GM12864 (cell line): ENCODE measurements around the gene CYP27B1.

Experiments
- DNase-seq: peaks from one replicate; pipeline ENCODE4 v3.0.0-alpha.2; 2011; ENCODE audit warnings: low read depth
- H3K4me3 ChIP-seq: 2 replicates; pipeline ENCODE4 v1.5.1; 2011; ENCODE audit warnings: mild to moderate bottlenecking, low read depth, low read length, control low read depth
- TF ChIP-seq, protein P1 (sequence below): IDR thresholded peaks from 2 replicates; pipeline ENCODE4 v1.5.1; 2011; ENCODE audit warnings: low read depth, mild to moderate bottlenecking, moderate library complexity, low read length, control low read depth, inconsistent platforms; ENCODE audit errors: missing control alignments

The CYP27B1 gene

DNA sequence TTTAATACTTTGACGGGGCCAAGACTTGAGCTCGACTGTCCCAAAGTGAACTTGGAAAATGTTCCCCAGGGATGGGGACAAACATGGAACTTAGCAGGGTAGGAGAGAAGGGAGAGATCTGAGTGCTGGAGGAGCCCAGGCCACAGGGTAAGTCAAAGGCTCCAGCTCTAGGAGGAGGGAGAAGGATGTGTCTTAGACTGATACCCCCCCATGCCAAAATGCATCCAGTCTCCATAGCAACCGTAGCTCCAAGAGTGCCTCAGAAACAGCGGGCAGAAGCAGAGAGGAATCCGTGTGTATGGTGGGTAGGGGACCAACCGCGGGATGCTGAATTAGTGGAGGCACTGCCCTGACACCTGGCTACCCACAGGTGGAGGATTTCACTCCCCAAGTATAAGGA is 27.5 kb downstream of the CYP27B1 start:
- DNase-seq: no peak

DNA sequence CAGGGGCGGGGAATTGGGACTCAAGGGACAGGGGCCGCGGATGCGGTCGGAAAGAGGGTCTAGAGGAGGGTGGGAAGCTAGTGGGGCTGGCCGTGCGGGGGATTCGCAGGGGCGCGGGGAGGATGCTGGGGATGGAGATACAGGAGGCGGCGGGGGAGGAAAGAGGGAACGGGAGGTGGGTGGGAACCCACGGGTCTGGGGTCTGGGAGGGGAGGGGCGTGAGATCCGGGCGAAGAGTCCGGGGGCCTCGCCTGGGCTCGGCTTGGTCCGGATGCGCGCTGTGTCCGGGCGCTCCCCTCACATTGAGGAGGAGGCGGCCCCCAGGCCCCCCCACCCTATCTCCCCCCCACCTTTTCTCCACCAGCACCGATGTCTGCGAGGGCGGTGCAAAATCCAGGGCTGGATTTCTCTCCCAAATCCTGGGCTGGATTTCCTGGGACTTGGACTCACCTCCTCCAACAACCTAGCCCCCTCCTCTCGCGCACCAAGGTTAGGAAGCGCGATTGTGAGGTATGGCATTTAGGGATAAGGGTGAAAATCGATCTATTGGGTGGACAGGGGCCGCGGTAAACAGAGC is 28.1 kb downstream of the CYP27B1 start, which contains the start of gene AGAP2:
Gene AGAP2, minus strand, starts transcription at position 82 of the 577 bp plus-strand sequence. CDS start 496 bp downstream, outside the sequence.
- no peak for DNase-seq
- no peak within 1 kb of the TSS for H3K4me3 ChIP-seq
- TF ChIP-seq, protein P1, sequence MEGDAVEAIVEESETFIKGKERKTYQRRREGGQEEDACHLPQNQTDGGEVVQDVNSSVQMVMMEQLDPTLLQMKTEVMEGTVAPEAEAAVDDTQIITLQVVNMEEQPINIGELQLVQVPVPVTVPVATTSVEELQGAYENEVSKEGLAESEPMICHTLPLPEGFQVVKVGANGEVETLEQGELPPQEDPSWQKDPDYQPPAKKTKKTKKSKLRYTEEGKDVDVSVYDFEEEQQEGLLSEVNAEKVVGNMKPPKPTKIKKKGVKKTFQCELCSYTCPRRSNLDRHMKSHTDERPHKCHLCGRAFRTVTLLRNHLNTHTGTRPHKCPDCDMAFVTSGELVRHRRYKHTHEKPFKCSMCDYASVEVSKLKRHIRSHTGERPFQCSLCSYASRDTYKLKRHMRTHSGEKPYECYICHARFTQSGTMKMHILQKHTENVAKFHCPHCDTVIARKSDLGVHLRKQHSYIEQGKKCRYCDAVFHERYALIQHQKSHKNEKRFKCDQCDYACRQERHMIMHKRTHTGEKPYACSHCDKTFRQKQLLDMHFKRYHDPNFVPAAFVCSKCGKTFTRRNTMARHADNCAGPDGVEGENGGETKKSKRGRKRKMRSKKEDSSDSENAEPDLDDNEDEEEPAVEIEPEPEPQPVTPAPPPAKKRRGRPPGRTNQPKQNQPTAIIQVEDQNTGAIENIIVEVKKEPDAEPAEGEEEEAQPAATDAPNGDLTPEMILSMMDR: no peak

More for the DNA sequence above, 27.5 kb downstream of the CYP27B1 start:
- H3K4me3 ChIP-seq: no peak overlapping the region
- TF ChIP-seq, protein P1: no peak

DNA sequence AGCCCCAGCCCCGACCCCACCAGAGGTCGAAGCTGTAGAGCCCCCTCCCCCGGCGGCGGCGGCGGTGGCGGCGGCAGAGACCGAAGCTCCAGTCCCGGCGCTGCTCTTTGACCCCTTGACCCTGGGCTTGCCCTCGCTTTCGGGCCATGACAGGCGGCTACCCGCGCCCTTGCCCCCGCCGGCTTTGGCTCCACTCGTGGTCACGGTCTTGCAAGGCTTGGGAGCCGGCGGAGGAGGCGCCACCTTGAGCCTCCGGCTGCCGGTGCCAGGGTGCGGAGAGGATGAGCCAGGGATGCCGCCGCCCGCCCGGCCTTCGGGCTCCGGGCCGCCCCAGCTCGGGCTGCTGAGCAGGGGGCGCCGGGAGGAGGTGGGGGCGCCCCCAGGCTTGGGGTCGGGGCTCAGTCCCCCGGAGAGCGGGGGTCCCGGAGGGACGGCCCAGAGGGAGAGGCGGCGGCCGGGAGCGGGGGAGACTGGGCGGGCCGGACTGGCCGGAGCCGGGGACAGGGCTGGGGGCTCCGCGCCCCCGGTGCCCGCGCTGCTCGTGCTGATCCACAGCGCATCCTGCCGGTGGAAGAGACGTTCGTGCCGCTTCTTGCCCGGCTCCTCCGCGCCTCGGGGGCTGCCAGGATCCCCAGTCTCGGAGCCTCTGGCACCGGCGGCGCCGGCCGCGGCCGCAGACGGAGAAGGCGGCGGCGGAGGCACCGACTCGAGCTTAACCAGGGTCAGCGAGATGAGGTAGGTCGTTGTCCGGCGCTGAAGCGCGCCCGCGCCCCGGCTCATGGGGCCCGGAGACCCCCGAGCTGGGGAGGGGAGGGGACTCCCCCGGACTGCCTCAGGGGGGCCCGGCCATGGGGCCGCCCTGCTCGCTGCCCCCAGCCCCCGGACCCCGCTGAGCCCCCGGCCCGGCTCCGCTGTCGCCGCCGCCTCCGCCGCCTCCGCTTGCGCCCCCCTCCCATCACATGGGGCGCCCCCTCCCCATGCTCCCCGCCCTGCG is 29.1 kb downstream of the CYP27B1 start:
- no peak for DNase-seq
- TF ChIP-seq, protein P1: no peak
- no peak overlapping the region for H3K4me3 ChIP-seq

DNA sequence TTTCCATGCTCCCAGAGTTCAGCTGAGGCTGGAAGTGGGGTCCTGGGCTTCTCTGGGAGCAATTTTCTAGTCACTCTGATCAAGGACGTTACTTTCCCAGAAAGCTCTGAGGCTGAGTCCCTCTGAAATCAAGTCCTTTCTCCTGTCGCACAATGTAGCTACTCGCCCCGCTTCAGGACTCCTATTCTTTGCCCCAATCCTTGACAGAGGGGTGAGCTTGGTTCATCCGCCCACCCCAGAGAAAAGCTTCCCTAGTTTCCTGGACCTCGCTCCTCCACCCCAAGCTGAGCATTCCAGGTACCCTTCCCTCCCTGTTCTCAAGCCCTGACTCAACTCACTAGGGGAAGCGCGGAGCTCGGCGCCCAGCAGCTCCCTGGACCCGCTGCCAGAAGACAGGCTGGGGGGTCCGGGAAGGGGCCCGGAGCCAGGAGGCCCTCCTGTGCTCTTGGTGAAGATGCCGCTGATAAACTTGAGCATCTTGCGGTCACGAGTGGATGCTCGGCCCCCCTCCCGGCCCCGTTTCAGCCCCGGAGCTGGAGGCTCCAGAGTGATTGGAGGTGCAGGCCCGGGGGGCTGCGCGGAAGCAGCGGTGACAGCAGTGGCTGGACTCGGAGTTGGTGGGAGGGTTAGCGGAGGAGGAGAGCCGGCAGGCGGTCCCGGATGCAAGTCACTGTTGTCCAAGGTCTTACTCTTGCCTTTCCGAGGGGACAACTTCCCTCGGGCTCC is 30.0 kb downstream of the CYP27B1 start:
- DNase-seq: no peak
- H3K4me3 ChIP-seq: no peak overlapping the region

DNA sequence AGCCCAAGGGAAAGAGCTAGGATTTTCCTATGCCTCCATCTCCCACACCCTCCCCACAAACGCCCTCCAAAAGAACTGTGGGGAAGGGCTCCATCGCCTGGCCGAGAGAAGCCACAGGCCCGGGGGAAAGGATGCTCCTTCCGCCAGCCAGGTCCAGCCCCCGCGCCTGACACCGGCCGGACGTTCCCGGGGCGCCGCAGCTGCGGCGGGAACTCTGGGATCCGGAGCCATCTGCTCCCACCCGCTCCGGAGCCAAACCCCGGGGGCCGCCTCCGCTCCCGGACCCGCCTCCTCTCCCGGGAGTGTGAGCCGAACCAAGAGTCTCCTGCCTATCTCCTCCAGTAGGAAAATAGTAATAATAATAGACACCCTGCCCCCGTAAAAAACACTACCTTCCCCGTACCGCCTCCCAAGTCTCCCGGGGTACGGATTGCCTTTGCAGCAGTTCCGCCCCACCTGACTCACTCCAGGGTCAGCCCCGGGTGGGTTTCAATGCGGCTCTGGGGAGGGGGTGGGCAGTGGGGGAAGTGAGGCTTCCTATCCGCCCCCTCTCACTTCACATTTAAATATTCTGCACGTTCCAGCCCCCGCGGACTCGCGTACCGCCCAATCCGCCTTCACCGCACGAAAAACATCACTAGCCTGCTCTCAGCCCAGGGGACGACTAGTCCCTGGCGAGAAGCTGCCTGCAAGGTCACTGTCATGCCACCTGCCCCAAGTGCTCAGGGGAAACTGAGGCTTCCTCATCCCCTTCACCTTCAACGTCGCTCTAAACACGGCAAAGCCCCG is 30.7 kb downstream of the CYP27B1 start:
- no peak for DNase-seq
- H3K4me3 ChIP-seq: no peak overlapping the region
- TF ChIP-seq, protein P1: no peak

More for the DNA sequence above, 30.0 kb downstream of the CYP27B1 start:
- TF ChIP-seq, protein P1: no peak
